Stimulated activated CD8-positive, alpha-beta memory T cell treated with anti-CD3 and anti-CD28 coated beads, Interleukin-12 subunit alpha, Interleukin-12 subunit beta, amount 100 ng/mL, for 24 hours (primary cell): Measurements from ENCODE around the gene TBC1D4.
"Not testable (repeated sequence)": the region's sequence is repeated elsewhere in the genome, so short reads cannot be mapped to it uniquely, and the experiment has no call there.

Experiments used
- DNase-seq: peaks from one replicate; pipeline ENCODE4 v3.0.0-alpha.2; 2020; ENCODE audit errors: extremely low read depth

Gene TBC1D4

GRCh38 chr13:75319254-75319653 is 162.7 kb downstream of the TBC1D4 start:
- DNase-seq, result no peak

GRCh38 chr13:75318138-75318833 is 163.7 kb downstream of the TBC1D4 start:
- no peak for DNase-seq

GRCh38 chr13:75316427-75316826 is 165.5 kb downstream of the TBC1D4 start:
- DNase-seq, result no peak

GRCh38 chr13:75312884-75313520 is 169.0 kb downstream of the TBC1D4 start:
- DNase-seq, result no peak

- DNase-seq, result no peak
Observed at GRCh38 chr13:75309981-75310580, 171.9 kb downstream of the TBC1D4 start.

GRCh38 chr13:75308222-75308621 is 173.7 kb downstream of the TBC1D4 start:
- no peak for DNase-seq

GRCh38 chr13:75307370-75307949 is 174.5 kb downstream of the TBC1D4 start:
- DNase-seq, result no peak

GRCh38 chr13:75306967-75307366 is 175.0 kb downstream of the TBC1D4 start:
- DNase-seq, result not testable (repeated sequence)

- no peak for DNase-seq
Observed at GRCh38 chr13:75305059-75305458, 176.9 kb downstream of the TBC1D4 start.

- no peak for DNase-seq
Observed at GRCh38 chr13:75303263-75303662, 178.7 kb downstream of the TBC1D4 start.

GRCh38 chr13:75302071-75302698 is 179.8 kb downstream of the TBC1D4 start:
- DNase-seq, result no peak

- no peak for DNase-seq
Observed at GRCh38 chr13:75299913-75300862, 181.8 kb downstream of the TBC1D4 start.

GRCh38 chr13:75299246-75299645 is 182.7 kb downstream of the TBC1D4 start:
- no peak for DNase-seq

GRCh38 chr13:75296641-75297040 is 185.3 kb downstream of the TBC1D4 start:
- no peak for DNase-seq

- no peak for DNase-seq
Observed at GRCh38 chr13:75295201-75295600, 186.8 kb downstream of the TBC1D4 start.

- DNase-seq, result no peak
Observed at GRCh38 chr13:75294110-75294509, 187.9 kb downstream of the TBC1D4 start.

GRCh38 chr13:75285310-75285709 is 196.7 kb downstream of the TBC1D4 start:
- no peak for DNase-seq

GRCh38 chr13:75279834-75280369 is 202.1 kb downstream of the TBC1D4 start:
- no peak for DNase-seq

GRCh38 chr13:75273695-75274094 is 208.3 kb downstream of the TBC1D4 start:
- DNase-seq, result not testable (repeated sequence)

GRCh38 chr13:75271846-75272245 is 210.1 kb downstream of the TBC1D4 start:
- no peak for DNase-seq

- not testable (repeated sequence) for DNase-seq
Observed at GRCh38 chr13:75268481-75268880, 213.5 kb downstream of the TBC1D4 start.
